Panc1 (cell line): ENCODE measurements around the gene SMURF2. TPM values are rescaled to one million over a fixed set of nuclear protein-coding genes. Genes with fewer than 3 reads are reported as not detected.

Experiments
- ATAC-seq: fragments of 200-7000 bp; cut with Tn5 transposase; 2 replicates; pipeline ENCODE4 v1.9.1; 2020; ENCODE audit warnings: mild to moderate bottlenecking, moderate library complexity
- BruUV-seq: library from RNA; stranded (reverse); fragments of 400-500 nt; replicated peaks from 2 replicates; lab custom pipeline; 2021; lab: Mats Ljungman, UMichigan
- CTCF ChIA-PET: fragments of 300-600 bp; sonication (Branson Sonifier 250); formaldehyde crosslinking; loops from one replicate; lab custom pipeline; 2022; ENCODE audit warnings: antibody characterized with exemption; lab: Charles Lee
- POLR2A ChIA-PET: fragments of 300-600 bp; sonication (Branson Sonifier 250); formaldehyde crosslinking; loops from one replicate; lab custom pipeline; 2022; ENCODE audit warnings: antibody characterized with exemption; lab: Charles Lee
- DNase-seq: peaks from one replicate; pipeline ENCODE4 v3.0.0-alpha.2; 2010; ENCODE audit warnings: low read depth, low spot score
- H3K27ac ChIP-seq: 2 replicates; pipeline ENCODE4 v1.5.1; 2011; ENCODE audit warnings: mild to moderate bottlenecking, low read length, inconsistent platforms
- H3K27me3 ChIP-seq: fragments of 200-500 bp; sonication (Bioruptor generic); 2 replicates; pipeline ENCODE4 v1.6.0; 2014; ENCODE audit warnings: low read length, inconsistent platforms; ENCODE audit not compliant: control insufficient read depth, insufficient read depth
- H3K36me3 ChIP-seq: fragments of 200-500 bp; sonication (Bioruptor generic); 2 replicates; pipeline ENCODE4 v1.5.1; 2014; ENCODE audit warnings: inconsistent platforms, mild to moderate bottlenecking, low read length, moderate library complexity; ENCODE audit not compliant: control insufficient read depth, insufficient read depth
- H3K4me1 ChIP-seq: 2 replicates; pipeline ENCODE4 v1.5.1; 2011; ENCODE audit warnings: inconsistent platforms, mild to moderate bottlenecking, low read length, moderate library complexity; ENCODE audit not compliant: control insufficient read depth, insufficient read depth
- H3K4me3 ChIP-seq, 2 experiments: 2 replicates each; pipeline ENCODE4 v1.5.1; 2011 to 2012; ENCODE audit warnings: low read depth in 2 of 2, low read length in 2 of 2, mild to moderate bottlenecking in 2 of 2, inconsistent platforms in 1 of 2, moderate library complexity in 1 of 2
- H3K9me3 ChIP-seq: fragments of 200-500 bp; sonication (Bioruptor generic); 2 replicates; pipeline ENCODE4 v1.5.1; 2014; ENCODE audit warnings: low read depth, mild to moderate bottlenecking, inconsistent platforms, low read length, moderate library complexity; ENCODE audit not compliant: control insufficient read depth, insufficient read depth
- CTCF ChIP-seq: fragments of 450-650 bp; IDR thresholded peaks from 2 replicates; pipeline ENCODE4 v1.5.1; 2017; ENCODE audit warnings: mild to moderate bottlenecking
- POLR2AphosphoS5 ChIP-seq: IDR thresholded peaks from 2 replicates; pipeline ENCODE4 v1.6.1; 2012; ENCODE audit warnings: mild to moderate bottlenecking, low read depth, low read length, moderate library complexity
- SIN3A ChIP-seq: IDR thresholded peaks from 2 replicates; pipeline ENCODE4 v1.6.1; 2012; ENCODE audit warnings: low read depth, mild to moderate bottlenecking, low read length, moderate library complexity, borderline replicate concordance; ENCODE audit not compliant: insufficient read depth
- TCF7L2 ChIP-seq: IDR thresholded peaks from 2 replicates; pipeline ENCODE4 v1.6.1; 2011; ENCODE audit warnings: mild to moderate bottlenecking, low read depth, low read length, inconsistent platforms
- in situ Hi-C: cut with HindIII; loops from 2 replicates; pipeline ENCODE4 v1.10.0; 2016; ENCODE audit warnings: low sequenced_read_pairs, low pct_unique_long_range_greater_than_20kb
- intact Hi-C: fragments of 100-400 bp; cut with micrococcal nuclease; formaldehyde crosslinking; loops from one replicate; pipeline ENCODE4 v1.10.0; 2022; ENCODE audit not compliant: unreplicated experiment
- total RNA-seq: library from RNA; stranded (reverse); gene quantifications from one replicate; pipeline ENCODE4 v1.2.1, GENCODE V29; 2021; ENCODE audit not compliant: unreplicated experiment
- TF ChIP-seq, protein P1 (sequence below), 2 experiments: IDR thresholded peaks; 2 replicates each; pipeline ENCODE4 v1.6.1; 2011 to 2012; ENCODE audit warnings: low read depth in 2 of 2, control low read depth in 1 of 2, low read length in 1 of 2, mild to moderate bottlenecking in 1 of 2, moderate library complexity in 1 of 2; ENCODE audit not compliant: insufficient read depth in 1 of 2

SMURF2 gene
- total RNA-seq, 1 experiment from 2014 or later = 21.3 TPM

GRCh38 chr17:64533784-64534183 lies 128.3 kb downstream of the SMURF2 start:
- no peak for TF ChIP-seq SIN3A
- TF ChIP-seq CTCF = no peak
- TF ChIP-seq POLR2AphosphoS5 = no peak
- TF ChIP-seq, protein P1, sequence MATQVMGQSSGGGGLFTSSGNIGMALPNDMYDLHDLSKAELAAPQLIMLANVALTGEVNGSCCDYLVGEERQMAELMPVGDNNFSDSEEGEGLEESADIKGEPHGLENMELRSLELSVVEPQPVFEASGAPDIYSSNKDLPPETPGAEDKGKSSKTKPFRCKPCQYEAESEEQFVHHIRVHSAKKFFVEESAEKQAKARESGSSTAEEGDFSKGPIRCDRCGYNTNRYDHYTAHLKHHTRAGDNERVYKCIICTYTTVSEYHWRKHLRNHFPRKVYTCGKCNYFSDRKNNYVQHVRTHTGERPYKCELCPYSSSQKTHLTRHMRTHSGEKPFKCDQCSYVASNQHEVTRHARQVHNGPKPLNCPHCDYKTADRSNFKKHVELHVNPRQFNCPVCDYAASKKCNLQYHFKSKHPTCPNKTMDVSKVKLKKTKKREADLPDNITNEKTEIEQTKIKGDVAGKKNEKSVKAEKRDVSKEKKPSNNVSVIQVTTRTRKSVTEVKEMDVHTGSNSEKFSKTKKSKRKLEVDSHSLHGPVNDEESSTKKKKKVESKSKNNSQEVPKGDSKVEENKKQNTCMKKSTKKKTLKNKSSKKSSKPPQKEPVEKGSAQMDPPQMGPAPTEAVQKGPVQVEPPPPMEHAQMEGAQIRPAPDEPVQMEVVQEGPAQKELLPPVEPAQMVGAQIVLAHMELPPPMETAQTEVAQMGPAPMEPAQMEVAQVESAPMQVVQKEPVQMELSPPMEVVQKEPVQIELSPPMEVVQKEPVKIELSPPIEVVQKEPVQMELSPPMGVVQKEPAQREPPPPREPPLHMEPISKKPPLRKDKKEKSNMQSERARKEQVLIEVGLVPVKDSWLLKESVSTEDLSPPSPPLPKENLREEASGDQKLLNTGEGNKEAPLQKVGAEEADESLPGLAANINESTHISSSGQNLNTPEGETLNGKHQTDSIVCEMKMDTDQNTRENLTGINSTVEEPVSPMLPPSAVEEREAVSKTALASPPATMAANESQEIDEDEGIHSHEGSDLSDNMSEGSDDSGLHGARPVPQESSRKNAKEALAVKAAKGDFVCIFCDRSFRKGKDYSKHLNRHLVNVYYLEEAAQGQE (IDR thresholded peaks at IDR 0.05; ENCODE audit: insufficient read depth in 1 of 2, low read depth in 2 of 2, low read length in 1 of 2) = no peak
- TF ChIP-seq TCF7L2 = no peak
- no TSS peak for BruUV-seq
- H3K27ac ChIP-seq = no peak overlapping the region
- POLR2A ChIA-PET = no interaction called here
- peaks cover 21% of the 10 kb centered on the region for H3K36me3 ChIP-seq
- CTCF ChIA-PET = no interaction called here
- ATAC-seq = no peak
- H3K9me3 ChIP-seq = no peaks in the 10 kb centered on the region
- H3K4me3 ChIP-seq = no peak overlapping the region
- in situ Hi-C loops (no loop called here), intact Hi-C loops (no loop called here)
- no peaks in the 10 kb centered on the region for H3K4me1 ChIP-seq
- no peaks in the 10 kb centered on the region for H3K27me3 ChIP-seq
- no peak for DNase-seq

DNA sequence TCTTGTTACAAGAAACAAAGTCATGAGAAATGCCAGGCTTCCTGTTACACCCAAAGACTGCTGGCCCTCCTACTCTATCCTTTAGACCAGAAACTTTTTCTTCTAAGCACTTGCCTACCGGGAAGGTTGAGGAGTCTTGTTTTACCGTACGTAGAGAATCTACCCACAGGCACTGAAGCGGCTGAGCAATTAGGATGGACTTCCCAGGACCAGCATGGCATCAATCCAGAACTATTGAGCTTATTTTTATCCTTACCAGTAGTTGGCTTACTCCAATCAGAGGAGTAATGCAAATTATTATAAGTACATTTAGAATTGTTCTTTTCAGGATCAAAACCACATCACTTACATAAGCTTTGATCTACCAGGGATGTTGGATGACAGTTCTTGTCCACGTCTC lies 129.7 kb downstream of the SMURF2 start:
- no peak for TF ChIP-seq POLR2AphosphoS5
- no peak for TF ChIP-seq SIN3A
- TF ChIP-seq, protein P1 (IDR thresholded peaks at IDR 0.05; ENCODE audit: insufficient read depth in 1 of 2, low read depth in 2 of 2, low read length in 1 of 2) = no peak
- no peak for TF ChIP-seq CTCF
- TF ChIP-seq TCF7L2 = no peak

More for the DNA sequence above, 129.7 kb downstream of the SMURF2 start:
- DNase-seq = no peak
- intact Hi-C loops (no loop called here), in situ Hi-C loops (no loop called here)
- Histone ChIP-seq H3K27me3 (no peaks in the 10 kb centered on the region), H3K4me3 (no peak overlapping the region), H3K36me3 (peaks cover 22% of the 10 kb centered on the region), H3K9me3 (no peaks in the 10 kb centered on the region), H3K27ac (no peak overlapping the region), H3K4me1 (no peaks in the 10 kb centered on the region)
- ChIA-PET CTCF (no interaction called here), POLR2A (no interaction called here)
- BruUV-seq = no TSS peak
- ATAC-seq = no peak
